Jurkat, Clone E6-1 (cell line): ENCODE measurements around the gene JARID2.

Experiments
- DNase-seq: peaks from one replicate; pipeline ENCODE4 v3.0.0-alpha.2; 2011; ENCODE audit warnings: low read depth, low spot score
- H3K4me3 ChIP-seq: 2 replicates; pipeline ENCODE4 v1.5.1; 2011; ENCODE audit warnings: mild to moderate bottlenecking, low read length, control low read depth, moderate library complexity

The JARID2 gene

GRCh38 chr6:15260099-15260821 lies 14.4 kb downstream of the JARID2 start:
- no peak overlapping the region for H3K4me3 ChIP-seq
- DNase-seq: no peak

- DNase-seq: no peak
Observed at GRCh38 chr6:15263780-15264374, 18.0 kb downstream of the JARID2 start.

GRCh38 chr6:15264412-15264811 lies 18.5 kb downstream of the JARID2 start:
- no peak overlapping the region for H3K4me3 ChIP-seq
- no peak for DNase-seq

More at GRCh38 chr6:15263780-15264374, 18.0 kb downstream of the JARID2 start:
- H3K4me3 ChIP-seq: no peak overlapping the region

DNA sequence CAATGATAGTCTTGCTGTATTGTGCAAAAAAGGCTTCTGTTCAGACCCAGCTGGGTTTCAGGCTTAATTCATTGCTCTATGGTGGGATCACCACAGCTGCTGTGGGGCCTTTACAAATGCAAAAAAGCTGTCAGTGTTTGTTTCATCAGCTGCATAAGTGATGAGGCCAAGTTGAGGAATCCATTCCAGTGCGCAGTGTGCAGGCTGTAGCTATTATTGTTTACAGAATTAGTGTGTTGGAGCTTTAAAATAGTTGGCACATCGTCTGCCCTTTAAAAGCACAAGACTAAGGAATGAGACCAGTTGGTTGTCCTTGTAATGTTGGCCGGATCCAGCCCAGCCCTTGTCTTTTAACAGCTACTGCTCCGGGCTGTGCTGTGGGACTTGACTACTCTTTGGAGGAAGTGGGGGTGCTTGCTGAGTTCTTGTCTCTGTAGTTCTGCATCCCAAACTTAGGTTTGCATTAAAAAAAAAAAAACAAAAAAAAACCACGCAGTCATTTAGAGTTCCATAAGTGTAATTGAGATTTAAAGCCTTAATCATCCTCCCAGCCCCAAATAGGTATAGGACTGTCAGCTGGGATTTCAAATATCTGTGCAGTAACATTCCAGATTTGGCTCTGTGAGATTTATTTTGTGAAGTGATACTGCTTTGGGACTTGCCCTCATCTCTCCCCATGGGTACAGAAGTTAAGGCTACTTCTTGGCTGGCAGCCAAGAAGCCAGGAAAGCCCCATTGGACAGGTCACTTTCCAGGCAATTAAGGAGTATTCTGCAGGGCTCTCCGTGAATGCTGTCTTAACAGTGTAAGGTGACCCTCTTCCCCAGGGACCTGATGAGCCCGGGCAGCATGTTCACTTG lies 19.3 kb downstream of the JARID2 start:
- H3K4me3 ChIP-seq: no peak overlapping the region
- DNase-seq: no peak

- H3K4me3 ChIP-seq: no peak overlapping the region
- DNase-seq: no peak
Observed at GRCh38 chr6:15265787-15266186, 19.9 kb downstream of the JARID2 start.

DNA sequence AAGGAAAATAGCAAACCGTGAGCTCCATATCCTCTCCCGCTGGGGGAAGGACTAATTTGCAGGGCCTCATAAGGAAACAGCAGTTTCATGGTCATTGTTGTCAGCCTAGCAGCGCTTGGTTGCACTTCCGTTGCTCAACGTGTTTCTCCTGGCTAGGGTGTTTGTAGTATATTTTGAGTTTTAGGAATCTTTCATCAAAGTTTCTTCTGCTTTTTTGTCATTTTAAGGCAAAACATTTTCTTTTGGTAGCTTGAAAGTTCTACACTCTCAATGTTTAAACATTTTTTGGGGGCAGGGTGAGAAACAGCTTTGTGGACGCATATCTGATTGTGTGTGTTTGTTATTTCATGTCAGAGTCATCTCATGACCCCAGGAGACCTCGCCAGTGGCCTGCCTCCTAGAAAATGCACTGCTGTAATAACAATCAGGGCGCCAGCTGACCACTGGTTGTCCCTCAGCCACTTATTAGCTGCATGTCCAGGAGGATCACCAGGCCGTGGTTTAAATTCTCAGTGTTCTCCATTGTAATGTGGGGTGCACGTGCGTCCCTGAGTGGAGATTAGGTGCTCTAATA lies 20.6 kb downstream of the JARID2 start:
- DNase-seq: no peak

DNA sequence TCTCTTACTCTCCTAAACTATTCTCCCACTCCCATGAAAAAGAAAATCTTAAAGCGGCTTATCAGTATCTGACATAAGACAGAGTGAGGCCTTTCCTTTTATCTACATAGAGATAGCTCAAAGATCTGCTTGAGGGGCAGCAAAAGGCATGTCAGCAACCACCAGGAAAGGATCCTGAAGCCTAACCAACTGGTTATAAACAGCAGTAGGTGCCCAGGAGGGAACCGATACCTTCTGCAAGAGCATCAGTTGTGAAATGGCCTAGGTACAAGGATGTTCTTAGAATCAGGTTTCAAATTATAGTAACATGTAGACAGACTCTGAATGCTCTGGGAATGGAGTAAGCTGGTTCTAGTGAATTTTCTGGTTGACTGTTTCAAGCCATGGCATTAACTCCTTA lies 21.4 kb downstream of the JARID2 start:
- no peak for DNase-seq
- H3K4me3 ChIP-seq: no peak overlapping the region

More for the DNA sequence above, 20.6 kb downstream of the JARID2 start:
- no peak overlapping the region for H3K4me3 ChIP-seq

- DNase-seq: no peak
- no peak overlapping the region for H3K4me3 ChIP-seq
Observed at GRCh38 chr6:15268137-15268908, 22.5 kb downstream of the JARID2 start.

GRCh38 chr6:15269011-15269410 lies 23.1 kb downstream of the JARID2 start:
- no peak for DNase-seq
- H3K4me3 ChIP-seq: no peak overlapping the region

- H3K4me3 ChIP-seq: no peak overlapping the region
- no peak for DNase-seq
Observed at GRCh38 chr6:15269619-15270018, 23.8 kb downstream of the JARID2 start.

GRCh38 chr6:15270402-15270801 lies 24.5 kb downstream of the JARID2 start:
- no peak overlapping the region for H3K4me3 ChIP-seq
- no peak for DNase-seq

- no peak overlapping the region for H3K4me3 ChIP-seq
- no peak for DNase-seq
Observed at GRCh38 chr6:15272562-15272961, 26.7 kb downstream of the JARID2 start.

DNA sequence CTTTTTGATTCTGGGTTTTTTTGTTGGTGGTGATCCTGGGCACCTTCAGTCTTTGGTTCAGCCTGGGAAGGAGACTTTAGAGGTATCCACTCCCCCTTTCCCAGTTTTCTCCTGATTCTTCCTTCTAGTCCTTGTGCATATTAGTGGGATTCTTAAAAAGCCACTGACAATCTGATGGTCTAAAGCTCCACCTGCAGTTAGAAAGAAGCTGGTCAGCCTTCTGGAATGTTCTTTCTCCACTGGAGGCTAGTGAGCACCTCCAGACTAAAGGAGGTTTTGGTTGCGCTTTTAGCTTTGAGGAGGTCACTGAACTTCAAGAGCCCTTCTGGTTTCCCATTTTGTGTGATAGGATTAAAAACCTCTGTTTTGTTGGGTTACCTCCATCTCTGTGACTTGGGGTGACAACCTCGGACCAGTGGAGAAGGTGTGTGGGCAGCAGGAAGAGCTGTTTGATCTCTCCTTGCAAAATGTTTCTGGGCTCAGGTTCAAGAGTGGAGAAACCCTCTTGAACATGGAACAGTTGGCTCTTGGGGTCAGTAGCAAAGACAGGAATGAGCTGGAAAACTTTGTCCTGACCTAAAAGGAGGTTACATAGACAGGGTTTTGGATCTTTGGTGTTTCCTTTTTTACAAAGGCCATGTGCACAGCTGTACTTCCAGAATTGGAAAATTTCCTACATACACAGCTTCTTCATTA lies 29.0 kb downstream of the JARID2 start:
- DNase-seq: no peak
- no peak overlapping the region for H3K4me3 ChIP-seq

DNA sequence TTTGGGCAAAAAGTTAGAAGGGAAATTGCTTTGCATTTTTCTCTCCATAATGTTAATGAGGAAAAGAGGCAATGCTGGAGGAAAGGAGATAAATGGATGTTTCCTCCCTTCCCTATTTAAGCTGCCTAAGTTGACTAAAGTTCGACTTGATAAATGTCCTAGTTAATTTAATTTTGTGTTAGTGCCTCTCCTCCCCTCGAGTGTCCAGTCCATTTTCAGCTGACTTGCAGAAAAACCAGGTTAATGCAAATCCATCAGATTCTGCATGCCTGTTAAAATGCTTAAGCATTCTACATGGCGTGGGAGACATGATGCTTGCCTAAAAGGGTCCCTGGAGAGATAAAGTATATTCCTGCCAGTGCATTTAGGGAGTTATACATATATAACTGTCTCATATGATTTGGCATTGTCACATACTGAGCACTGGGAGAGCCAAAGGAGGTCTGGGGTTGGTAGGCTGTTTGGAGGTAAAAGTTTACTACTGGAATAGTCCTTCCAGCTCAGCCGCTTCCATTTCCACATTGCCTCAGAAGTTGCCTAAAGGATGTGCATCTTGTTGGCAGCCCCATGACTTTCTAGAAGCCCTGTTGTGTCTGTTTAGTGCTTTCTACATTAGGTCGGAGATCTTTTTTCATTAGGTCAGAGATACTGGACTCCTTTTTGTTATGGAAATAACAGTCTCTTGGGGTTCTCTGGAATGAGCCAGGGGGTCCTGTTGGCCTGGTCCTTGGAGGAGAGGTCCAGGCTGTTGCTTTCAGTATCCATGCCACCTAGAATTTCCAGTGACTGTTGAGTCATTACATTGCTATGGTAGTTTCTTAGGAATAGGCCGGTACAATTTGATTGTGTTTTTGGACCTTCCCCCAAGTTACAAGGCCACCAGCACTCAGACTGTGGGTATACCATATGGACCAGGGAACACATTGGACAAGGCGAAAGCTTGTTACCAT lies 30.4 kb downstream of the JARID2 start:
- no peak for DNase-seq
- H3K4me3 ChIP-seq: no peak overlapping the region

- no peak for DNase-seq
- H3K4me3 ChIP-seq: no peak overlapping the region
Observed at GRCh38 chr6:15279047-15279661, 33.3 kb downstream of the JARID2 start.

- no peak overlapping the region for H3K4me3 ChIP-seq
- DNase-seq: no peak
Observed at GRCh38 chr6:15280028-15280427, 34.2 kb downstream of the JARID2 start.

DNA sequence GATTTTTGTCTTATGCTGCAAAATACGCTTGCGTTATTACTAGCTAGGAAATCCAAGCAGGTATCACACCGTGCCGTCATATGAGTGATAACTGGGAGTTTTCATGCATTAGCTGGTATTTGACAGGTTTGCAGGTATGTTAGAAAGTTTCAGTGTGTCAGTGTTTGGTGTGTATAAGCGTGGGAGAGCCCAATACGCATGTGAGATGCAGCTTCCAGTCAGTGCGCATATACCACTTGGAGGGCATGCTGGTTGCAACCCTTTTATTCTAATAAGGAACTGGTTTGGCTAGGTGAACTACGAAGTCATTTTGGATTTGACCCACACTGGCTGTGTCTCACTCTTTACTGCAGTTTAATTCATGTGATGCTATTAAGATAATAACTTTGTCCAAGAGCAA lies 35.1 kb downstream of the JARID2 start:
- no peak for DNase-seq

More for the DNA sequence above, 35.1 kb downstream of the JARID2 start:
- no peak overlapping the region for H3K4me3 ChIP-seq
